ENCODE data around the gene OR4D6. TPM values are rescaled to one million over a fixed set of nuclear protein-coding genes. Genes with fewer than 3 reads are reported as not detected.
"Not testable (repeated sequence)": the region's sequence is repeated elsewhere in the genome, so short reads cannot be mapped to it uniquely, and the experiment has no call there.

The OR4D6 gene
- total RNA-seq, 2 experiments from 2014 or later = not detected

DNA sequence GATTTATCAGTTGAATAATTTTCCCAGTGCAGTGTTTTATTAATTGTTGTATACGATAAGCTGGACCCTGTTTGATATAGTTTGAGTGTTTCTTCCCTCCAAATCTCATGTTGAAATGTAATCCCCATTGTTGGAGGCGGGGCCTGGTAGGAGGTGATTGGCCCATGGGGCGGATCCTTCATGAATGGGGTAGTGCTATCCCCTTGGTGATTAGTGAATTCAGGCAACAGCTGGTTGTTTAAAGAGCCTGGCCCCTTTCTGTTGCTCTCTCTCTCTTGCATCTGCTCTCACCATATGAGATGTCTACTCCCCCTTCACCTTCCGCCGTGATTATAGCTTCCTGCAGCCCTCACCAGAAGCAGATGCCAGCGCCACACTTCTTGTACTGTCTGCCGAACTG, 19.0 kb upstream of the OR4D6 start:
- Histone ChIP-seq H3K36me3 (ENCODE audit: insufficient read depth, low read length) (no peaks in the 10 kb centered on the region), H3K9me3 (ENCODE audit: control insufficient read depth in 1 of 2, insufficient read depth in 1 of 2, low read length in 2 of 2) (no peaks in the 10 kb centered on the region), H3K27me3 (ENCODE audit: control insufficient read depth in 1 of 2, insufficient read depth in 2 of 2, low read length in 2 of 2) (no peaks in the 10 kb centered on the region), H3K4me1 (ENCODE audit: insufficient read depth, low read length) (no peaks in the 10 kb centered on the region), H3K4me3 (ENCODE audit: low read length) (no peak overlapping the region), H3K27ac (ENCODE audit: low read depth in 1 of 2, low read length in 2 of 2) (no peak overlapping the region)
- no peak for TF ChIP-seq CTCF (IDR thresholded peaks at IDR 0.05)
- Mint-ChIP-seq H3K9me3 (no peaks in the 10 kb centered on the region), H3K4me1 (ENCODE audit: low read depth) (no peaks in the 10 kb centered on the region), H3K36me3 (ENCODE audit: low read depth) (no peaks in the 10 kb centered on the region), H3K4me3 (no peak overlapping the region), H3K27ac (no peak overlapping the region), H3K27me3 (peaks cover 3% of the 10 kb centered on the region)
- intact Hi-C loops (cut with DNase I, micrococcal nuclease) = no loop called here
- DNase-seq = no peak
- ATAC-seq (ENCODE audit: poor library complexity) = no peak
- ChIA-PET POLR2A (no interaction called here), CTCF (no interaction called here)

GRCh38 chr11:59445624-59446023, 11.1 kb upstream of the OR4D6 start:
- CTCF ChIA-PET; H3K4me1 ChIP-seq (ENCODE audit: insufficient read depth, low read length); H3K36me3 ChIP-seq (ENCODE audit: insufficient read depth, low read length); H3K27ac ChIP-seq (ENCODE audit: low read depth in 1 of 2, low read length in 2 of 2); ATAC-seq (ENCODE audit: poor library complexity); H3K4me3 ChIP-seq (ENCODE audit: low read length); H3K27ac Mint-ChIP-seq; intact Hi-C loops (cut with DNase I, micrococcal nuclease); H3K4me1 Mint-ChIP-seq (ENCODE audit: low read depth); H3K9me3 ChIP-seq (ENCODE audit: control insufficient read depth in 1 of 2, insufficient read depth in 1 of 2, low read length in 2 of 2); H3K27me3 ChIP-seq (ENCODE audit: control insufficient read depth in 1 of 2, insufficient read depth in 2 of 2, low read length in 2 of 2); H3K36me3 Mint-ChIP-seq (ENCODE audit: low read depth); H3K27me3 Mint-ChIP-seq; DNase-seq; H3K4me3 Mint-ChIP-seq; POLR2A ChIA-PET; H3K9me3 Mint-ChIP-seq: not testable (repeated sequence)

GRCh38 chr11:59448484-59448883, 8.3 kb upstream of the OR4D6 start:
- intact Hi-C loops (cut with DNase I, micrococcal nuclease) = no loop called here
- no peak overlapping the region for H3K4me3 Mint-ChIP-seq

More at GRCh38 chr11:59448484-59448883, 8.3 kb upstream of the OR4D6 start:
- POLR2A ChIA-PET = no interaction called here
- peaks cover 3% of the 10 kb centered on the region for H3K9me3 Mint-ChIP-seq
- no peaks in the 10 kb centered on the region for H3K4me1 Mint-ChIP-seq (ENCODE audit: low read depth)
- Histone ChIP-seq H3K27ac (ENCODE audit: low read depth in 1 of 2, low read length in 2 of 2) (no peak overlapping the region), H3K9me3 (ENCODE audit: control insufficient read depth in 1 of 2, insufficient read depth in 1 of 2, low read length in 2 of 2) (no peaks in the 10 kb centered on the region), H3K4me3 (ENCODE audit: low read length) (no peak overlapping the region), H3K4me1 (ENCODE audit: insufficient read depth, low read length) (no peaks in the 10 kb centered on the region), H3K27me3 (ENCODE audit: control insufficient read depth in 1 of 2, insufficient read depth in 2 of 2, low read length in 2 of 2) (no peaks in the 10 kb centered on the region), H3K36me3 (ENCODE audit: insufficient read depth, low read length) (no peaks in the 10 kb centered on the region)
- H3K36me3 Mint-ChIP-seq (ENCODE audit: low read depth) = no peaks in the 10 kb centered on the region
- DNase-seq (no peak), ATAC-seq (ENCODE audit: poor library complexity) (no peak)
- peaks cover 5% of the 10 kb centered on the region for H3K27me3 Mint-ChIP-seq
- CTCF ChIA-PET = no interaction called here
- no peak for TF ChIP-seq CTCF (IDR thresholded peaks at IDR 0.05)
- no peak overlapping the region for H3K27ac Mint-ChIP-seq

All from CD4-positive, alpha-beta T cell (primary cell).